HG03354 (cell line): ENCODE data around the gene CXCL8.
"Not testable (repeated sequence)": the region's sequence is repeated elsewhere in the genome, so short reads cannot be mapped to it uniquely, and the experiment has no call there.

Experiments used
- ATAC-seq: cut with Tn5 transposase; IDR thresholded peaks from one replicate; pipeline ENCODE4 v1.9.1; 2021; ENCODE audit warnings: mild to moderate bottlenecking; ENCODE audit not compliant: unreplicated experiment, poor library complexity, severe bottlenecking

CXCL8 gene

GRCh38 chr4:73740353-73740778 is at the start of gene CXCL8:
Gene CXCL8, plus strand, starts transcription at chr4:73740569. Its CDS starts 90 bp downstream, at chr4:73740659.
- peak; percentile 54 for ATAC-seq

- ATAC-seq, result not testable (repeated sequence)
Measured at GRCh38 chr4:73691201-73691600, 49.2 kb upstream of the CXCL8 start.

GRCh38 chr4:73691759-73692158 is 48.6 kb upstream of the CXCL8 start:
- ATAC-seq, result no peak

- ATAC-seq, result no peak
Measured at GRCh38 chr4:73692254-73692653, 48.1 kb upstream of the CXCL8 start.

GRCh38 chr4:73692701-73693100 is 47.7 kb upstream of the CXCL8 start:
- no peak for ATAC-seq

GRCh38 chr4:73693811-73694210 is 46.6 kb upstream of the CXCL8 start:
- no peak for ATAC-seq

GRCh38 chr4:73698217-73698616 is 42.2 kb upstream of the CXCL8 start:
- ATAC-seq, result no peak

GRCh38 chr4:73701116-73701515 is 39.3 kb upstream of the CXCL8 start:
- no peak for ATAC-seq

GRCh38 chr4:73702796-73703287 is 37.5 kb upstream of the CXCL8 start:
- no peak for ATAC-seq

GRCh38 chr4:73703320-73703719 is 37.0 kb upstream of the CXCL8 start:
- no peak for ATAC-seq

GRCh38 chr4:73704314-73705055 is 35.9 kb upstream of the CXCL8 start:
- ATAC-seq, result peak; percentile 79

GRCh38 chr4:73705056-73705432 is 35.3 kb upstream of the CXCL8 start:
- ATAC-seq, result no peak

GRCh38 chr4:73705721-73706120 is 34.6 kb upstream of the CXCL8 start:
- no peak for ATAC-seq

GRCh38 chr4:73706811-73707210 is 33.6 kb upstream of the CXCL8 start:
- ATAC-seq, result no peak

- no peak for ATAC-seq
Measured at GRCh38 chr4:73707269-73707875, 33.0 kb upstream of the CXCL8 start.

- peak; percentile 48 for ATAC-seq
Measured at GRCh38 chr4:73707918-73708577, 32.3 kb upstream of the CXCL8 start.

GRCh38 chr4:73709451-73710033 is 30.8 kb upstream of the CXCL8 start:
- ATAC-seq, result no peak

- ATAC-seq, result no peak
Measured at GRCh38 chr4:73710094-73710493, 30.3 kb upstream of the CXCL8 start.

- no peak for ATAC-seq
Measured at GRCh38 chr4:73711989-73712388, 28.4 kb upstream of the CXCL8 start.

GRCh38 chr4:73713650-73714049 is 26.7 kb upstream of the CXCL8 start:
- no peak for ATAC-seq
